ENCODE results near the gene ANK3.
"Not testable (repeated sequence)": the region's sequence is repeated elsewhere in the genome, so short reads cannot be mapped to it uniquely, and the experiment has no call there.

ANK3 gene

GRCh38 chr10:60299961-60300883 is 89.5 kb downstream of the ANK3 start:
- no peak for DNase-seq

- DNase-seq, result no peak
These were observed 90.3 kb downstream of the ANK3 start for GRCh38 chr10:60299390-60299778.

GRCh38 chr10:60298408-60299389 is 91.0 kb downstream of the ANK3 start:
- DNase-seq, result no peak

- DNase-seq, result no peak
These were observed 93.6 kb downstream of the ANK3 start for GRCh38 chr10:60296073-60296472.

GRCh38 chr10:60295028-60295937 is 94.4 kb downstream of the ANK3 start:
- DNase-seq, result no peak

- DNase-seq, result no peak
These were observed 96.0 kb downstream of the ANK3 start for GRCh38 chr10:60293581-60294175.

- no peak for DNase-seq
These were observed 96.7 kb downstream of the ANK3 start for GRCh38 chr10:60292998-60293397.

GRCh38 chr10:60292536-60292935 is 97.1 kb downstream of the ANK3 start:
- DNase-seq, result not testable (repeated sequence)

- DNase-seq, result no peak
These were observed 98.2 kb downstream of the ANK3 start for GRCh38 chr10:60291344-60291930.

GRCh38 chr10:60290558-60290957 is 99.1 kb downstream of the ANK3 start:
- no peak for DNase-seq

GRCh38 chr10:60289800-60290199 is 99.9 kb downstream of the ANK3 start:
- no peak for DNase-seq

- no peak for DNase-seq
These were observed 101.4 kb downstream of the ANK3 start for GRCh38 chr10:60288256-60288655.

- no peak for DNase-seq
These were observed 103.1 kb downstream of the ANK3 start for GRCh38 chr10:60286559-60286958.

GRCh38 chr10:60283397-60283796 is 106.3 kb downstream of the ANK3 start:
- no peak for DNase-seq

- DNase-seq, result no peak
These were observed 106.8 kb downstream of the ANK3 start for GRCh38 chr10:60282771-60283353.

GRCh38 chr10:60281792-60282353 is 107.8 kb downstream of the ANK3 start:
- no peak for DNase-seq

GRCh38 chr10:60281331-60281730 is 108.3 kb downstream of the ANK3 start:
- DNase-seq, result no peak

GRCh38 chr10:60280475-60280874 is 109.2 kb downstream of the ANK3 start:
- DNase-seq, result no peak

- DNase-seq, result no peak
These were observed 112.0 kb downstream of the ANK3 start for GRCh38 chr10:60277656-60278055.

GRCh38 chr10:60276232-60276631 is 113.4 kb downstream of the ANK3 start:
- DNase-seq, result no peak
